ENCODE data around the gene TBC1D23.
"Not testable (repeated sequence)": the region's sequence is repeated elsewhere in the genome, so short reads cannot be mapped to it uniquely, and the experiment has no call there.

TBC1D23 gene

GRCh38 chr3:100257586-100257985, 3.2 kb upstream of the TBC1D23 start:
- DNase-seq: no peak

GRCh38 chr3:100260081-100260684, 609 bp upstream of the TBC1D23 start:
- peak in 6 of 14 donors; percentile 2 to 76 (median 26) for DNase-seq

DNA sequence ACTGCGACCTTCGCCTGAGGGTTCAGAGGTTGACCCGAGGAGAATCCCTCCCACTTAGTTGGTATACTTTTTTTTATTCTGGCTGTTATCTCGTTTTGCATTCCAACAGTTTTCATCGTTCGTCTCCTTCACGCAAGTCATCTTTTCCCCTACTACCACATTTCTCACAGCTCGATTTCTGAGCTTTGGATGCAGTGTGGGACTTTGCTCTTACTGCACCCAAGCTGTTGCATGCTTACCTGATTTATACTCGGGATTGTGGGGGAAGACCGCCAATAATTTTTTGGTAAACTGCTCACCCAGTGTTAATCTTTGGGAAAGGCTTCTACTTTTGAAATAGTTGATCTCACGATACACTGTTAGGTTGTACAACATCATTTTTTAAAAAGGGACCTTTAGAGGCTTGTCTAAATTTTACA, 702 bp downstream of the TBC1D23 start:
- DNase-seq: no peak

- not testable (repeated sequence) for DNase-seq
Observed at GRCh38 chr3:100262925-100263324, 2.1 kb downstream of the TBC1D23 start.

DNA sequence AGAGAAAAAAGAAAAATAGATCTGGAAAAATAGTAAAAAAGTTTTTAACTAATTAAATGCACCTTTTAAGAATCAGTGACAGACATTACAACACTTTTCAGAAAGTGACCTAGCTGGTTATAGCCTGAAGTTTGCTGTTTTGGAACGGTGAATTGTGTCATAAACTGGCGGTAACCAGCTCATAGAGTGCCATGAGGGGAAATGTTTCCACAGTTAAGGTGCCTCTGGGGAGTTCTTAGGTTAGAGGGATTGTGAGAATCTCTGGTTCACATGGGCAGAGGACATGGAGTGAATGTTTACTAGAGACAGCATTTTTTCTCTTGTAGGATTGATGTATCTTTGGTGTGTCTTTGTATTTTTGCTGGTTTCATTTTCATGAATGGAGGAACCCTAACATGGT, 2.8 kb downstream of the TBC1D23 start:
- no peak for DNase-seq

GRCh38 chr3:100264242-100264641, 3.5 kb downstream of the TBC1D23 start:
- DNase-seq: no peak

GRCh38 chr3:100265016-100265415, 4.2 kb downstream of the TBC1D23 start:
- no peak for DNase-seq

DNA sequence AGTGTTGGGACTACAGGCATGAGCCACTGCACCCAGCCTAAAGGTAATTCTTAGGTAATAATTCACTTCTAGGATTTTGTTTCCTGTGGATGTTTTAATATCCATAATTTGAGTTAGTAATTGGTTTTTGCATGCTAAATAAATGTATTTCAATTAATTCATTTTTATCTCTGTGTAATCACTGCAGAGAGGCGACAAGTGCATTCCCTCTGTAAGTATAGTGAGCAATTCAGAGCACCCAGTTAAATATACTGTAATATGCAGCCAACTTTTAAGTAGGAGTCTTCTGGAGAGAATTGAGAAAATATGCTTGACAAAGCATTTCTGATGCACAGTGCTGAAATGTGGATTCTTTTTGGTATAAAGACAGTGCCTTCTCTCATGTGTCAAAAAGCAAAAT, 5.7 kb downstream of the TBC1D23 start:
- no peak for DNase-seq

GRCh38 chr3:100268156-100268555, 7.4 kb downstream of the TBC1D23 start:
- no peak for DNase-seq

- DNase-seq: no peak
Observed at GRCh38 chr3:100269001-100269400, 8.2 kb downstream of the TBC1D23 start.

DNA sequence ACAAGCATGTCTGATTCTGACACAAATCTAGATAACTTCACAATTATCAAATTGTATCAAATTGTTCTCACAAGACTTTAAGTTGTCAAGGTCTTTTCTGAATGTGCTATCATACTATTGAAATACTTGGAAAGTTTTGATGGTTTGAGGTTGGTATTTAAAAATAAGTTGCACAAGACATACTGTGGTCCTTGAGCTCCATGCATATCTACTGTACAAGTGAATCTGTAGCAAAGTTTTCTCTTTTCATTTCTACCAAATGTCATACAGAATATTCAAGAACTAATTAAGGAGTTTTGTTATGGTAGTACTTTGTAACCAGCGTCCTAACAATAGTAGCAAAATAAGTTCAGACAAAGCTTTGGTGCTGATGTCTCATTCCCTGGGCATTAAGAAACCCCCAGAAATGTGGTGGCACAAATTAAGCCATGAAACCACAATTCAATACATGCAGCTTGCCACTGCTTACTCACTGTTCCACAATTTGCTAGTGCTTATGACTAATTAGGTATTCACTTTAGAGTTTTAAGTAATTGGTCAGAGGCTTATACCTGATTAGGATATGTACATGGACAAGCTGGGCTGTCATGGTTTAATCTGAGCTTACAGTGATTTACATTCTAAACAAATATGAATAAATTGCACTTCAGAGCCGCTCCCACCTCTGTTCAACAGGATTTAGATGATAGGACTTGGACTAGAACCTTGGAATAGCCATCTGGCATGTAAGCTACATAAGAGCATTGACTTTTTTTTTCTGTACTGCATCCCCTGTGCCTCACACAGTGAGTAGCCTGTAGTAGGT, 8.8 kb downstream of the TBC1D23 start:
- DNase-seq: no peak

DNA sequence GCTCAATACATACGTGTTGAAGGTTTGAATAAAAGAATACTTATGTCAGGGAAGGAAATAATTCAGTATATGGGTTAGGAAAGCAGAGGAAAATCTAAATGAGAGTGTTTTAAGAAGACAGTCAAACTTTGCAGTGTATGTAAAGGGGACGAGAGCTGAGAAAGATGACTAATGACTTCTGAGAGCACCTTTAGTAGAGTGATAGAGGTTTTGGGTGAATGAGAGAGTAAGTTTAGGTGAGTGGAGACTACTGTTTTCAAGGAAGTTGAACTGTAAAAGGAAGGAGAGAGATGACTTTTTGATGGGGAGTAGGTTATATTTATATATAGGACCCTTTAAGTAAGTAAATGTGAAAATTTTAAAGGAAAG, 9.4 kb downstream of the TBC1D23 start:
- DNase-seq: no peak

- DNase-seq: no peak
Observed at GRCh38 chr3:100271522-100271921, 10.7 kb downstream of the TBC1D23 start.

DNA sequence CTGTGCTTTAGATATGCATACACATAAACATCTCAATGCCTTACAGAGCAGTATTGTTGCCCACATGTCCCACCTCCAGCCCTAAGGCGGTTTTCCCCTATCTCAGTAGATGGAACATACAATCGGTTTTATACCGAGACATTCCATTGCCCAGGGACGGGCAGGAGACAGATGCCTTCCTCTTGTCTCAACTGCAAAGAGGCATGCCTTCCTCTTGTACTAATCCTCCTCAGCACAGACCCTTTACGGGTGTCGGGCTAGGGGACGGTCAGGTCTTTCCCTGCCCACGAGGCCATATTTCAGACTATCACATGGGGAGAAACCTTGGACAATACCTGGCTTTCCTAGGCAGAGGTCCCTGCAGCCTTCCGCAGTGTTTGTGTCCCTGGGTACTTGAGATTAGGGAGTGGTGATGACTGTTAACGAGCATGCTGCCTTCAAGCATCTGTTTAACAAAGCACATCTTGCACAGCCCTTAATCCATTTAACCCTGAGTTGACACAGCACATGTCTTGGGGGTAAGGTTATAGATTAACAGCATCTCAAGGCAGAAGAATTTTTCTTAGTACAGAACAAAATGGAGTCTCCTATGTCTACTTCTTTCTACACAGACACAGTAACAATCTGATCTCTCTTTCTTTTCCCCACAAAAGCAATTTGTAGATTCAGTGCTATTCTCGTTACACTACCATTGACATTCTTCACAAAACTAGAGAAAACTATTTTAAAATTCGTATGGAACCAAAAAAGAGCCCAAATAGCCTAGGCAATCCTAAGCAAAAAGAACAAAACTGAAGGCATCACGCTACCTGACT, 12.2 kb downstream of the TBC1D23 start:
- DNase-seq: not testable (repeated sequence)

GRCh38 chr3:100274361-100274760, 13.6 kb downstream of the TBC1D23 start:
- DNase-seq: no peak

DNA sequence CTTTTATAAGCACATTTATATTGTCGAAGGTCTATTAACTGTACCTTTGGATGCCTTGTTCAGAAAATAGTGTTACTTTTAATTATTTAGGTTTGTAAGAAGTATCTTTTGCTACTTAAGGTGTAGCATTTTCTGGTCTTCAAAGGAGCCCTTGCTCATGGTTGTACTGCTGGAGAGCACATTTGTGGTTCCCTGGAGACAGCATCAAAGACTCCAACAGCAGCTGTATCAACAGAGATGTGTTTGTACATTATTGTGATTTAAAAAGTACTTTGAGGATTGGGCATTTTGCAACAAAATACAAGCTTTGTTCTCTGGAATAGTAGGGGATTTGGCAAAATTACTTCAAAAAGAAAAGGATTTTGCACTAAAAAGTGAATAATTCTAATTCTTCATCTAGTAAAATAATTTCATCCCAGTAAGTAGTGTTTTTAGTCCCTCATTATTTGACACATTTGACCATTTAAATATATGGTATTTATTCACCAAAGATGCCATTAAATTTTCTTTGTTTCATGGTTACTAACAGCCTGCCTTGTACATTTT, 16.5 kb downstream of the TBC1D23 start:
- no peak for DNase-seq

GRCh38 chr3:100278910-100279309, 18.1 kb downstream of the TBC1D23 start:
- DNase-seq: no peak

GRCh38 chr3:100288288-100288894, 27.6 kb downstream of the TBC1D23 start:
- no peak for DNase-seq

DNA sequence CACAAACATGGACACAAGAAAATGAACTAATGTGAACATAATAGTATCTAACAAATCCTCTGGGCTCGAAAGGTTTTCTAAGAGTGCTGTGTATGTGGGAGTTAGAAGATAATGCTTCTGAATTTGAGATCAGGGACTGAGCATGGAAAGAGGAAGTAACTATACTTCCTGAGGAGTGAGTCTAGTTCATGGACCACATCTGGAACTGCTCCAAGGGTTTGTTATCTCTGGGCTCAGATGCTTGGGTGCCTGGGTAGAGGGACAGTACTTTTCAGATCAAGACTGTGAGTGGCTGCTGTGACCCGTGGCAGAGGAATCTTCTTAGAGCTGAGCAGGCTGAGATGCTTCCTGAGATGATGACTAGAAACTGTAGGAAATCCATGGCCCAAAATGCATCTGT, 28.5 kb downstream of the TBC1D23 start:
- DNase-seq: no peak

DNA sequence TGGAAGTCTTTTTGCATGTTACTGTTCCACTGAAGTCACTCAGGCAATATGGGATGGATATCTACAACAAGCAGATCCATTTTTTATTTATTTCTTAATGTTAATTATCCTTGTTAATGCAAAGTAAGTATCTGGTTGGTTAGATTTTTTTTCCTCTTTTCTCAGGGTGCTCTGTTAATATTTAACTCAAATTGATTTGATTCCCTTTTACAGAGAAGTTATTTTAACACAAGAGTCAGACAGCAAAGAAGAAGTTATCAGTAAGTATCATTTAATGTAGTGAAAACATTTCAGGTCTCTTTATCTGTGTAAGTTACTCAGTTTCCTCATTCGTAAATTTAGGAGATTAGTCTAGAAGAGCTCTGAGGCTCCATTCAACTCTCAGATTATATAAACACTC, 34.3 kb downstream of the TBC1D23 start:
- DNase-seq: no peak

- DNase-seq: no peak
Observed at GRCh38 chr3:100297784-100298183, 37.0 kb downstream of the TBC1D23 start.

- no peak for DNase-seq
Observed at GRCh38 chr3:100299016-100299415, 38.2 kb downstream of the TBC1D23 start.

GRCh38 chr3:100306695-100307094, 45.9 kb downstream of the TBC1D23 start:
- no peak for DNase-seq

Data from C1 segment of cervical spinal cord (tissue), 14 donors.